HG02938 (cell line): ENCODE measurements around the gene NPHS2.

Experiments used
- ATAC-seq: cut with Tn5 transposase; IDR thresholded peaks from one replicate; pipeline ENCODE4 v1.9.1; 2021; ENCODE audit warnings: mild to moderate bottlenecking, moderate library complexity; ENCODE audit not compliant: unreplicated experiment

Gene NPHS2

DNA sequence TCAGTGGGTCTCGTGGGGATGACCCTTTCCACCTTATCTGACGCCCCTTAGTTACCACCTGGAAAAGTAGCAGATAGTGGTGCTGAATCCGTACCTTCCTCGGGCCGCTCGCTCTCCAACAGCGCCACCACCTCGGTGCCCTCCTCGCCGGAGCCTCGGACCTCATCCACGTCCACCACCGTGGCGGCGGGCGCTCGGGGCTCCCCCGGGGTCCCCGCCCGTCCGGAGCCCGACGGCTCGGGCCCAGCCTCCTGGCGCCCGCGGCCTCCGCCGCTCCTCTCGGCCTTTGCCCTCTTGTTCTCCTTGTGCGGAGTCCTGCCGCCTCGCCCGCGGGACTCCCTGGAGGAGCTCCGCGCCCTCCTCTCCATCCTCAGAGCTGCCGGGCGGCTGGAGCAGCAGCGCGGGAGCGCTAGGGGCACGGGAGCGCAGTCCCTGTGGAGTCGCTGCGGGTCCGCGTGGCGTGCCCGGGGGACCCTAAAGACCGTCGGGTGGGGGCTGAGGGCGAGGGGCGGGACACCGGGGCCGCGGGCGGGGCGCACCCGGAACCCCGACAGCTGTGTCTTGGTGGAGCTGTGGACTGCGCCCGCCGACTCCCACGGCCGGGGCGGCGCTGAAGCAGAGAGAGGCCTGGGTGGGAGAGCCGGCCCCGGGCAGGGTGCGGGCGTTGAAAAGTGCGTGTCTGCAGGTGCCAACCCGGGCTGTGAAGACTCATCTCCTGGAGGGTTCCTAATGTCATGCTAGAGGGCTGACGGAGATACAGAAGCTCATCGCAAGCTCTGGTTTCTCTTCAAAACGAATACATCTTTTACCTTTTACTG is at the start of gene NPHS2:
NPHS2 (minus strand) TSS at position 452 of the 818 bp plus-strand sequence; CDS start at position 368, 84 bp downstream.
- ATAC-seq: no peak

- no peak for ATAC-seq
Measured at GRCh38 chr1:179612361-179612760, 36.6 kb upstream of the NPHS2 start.

DNA sequence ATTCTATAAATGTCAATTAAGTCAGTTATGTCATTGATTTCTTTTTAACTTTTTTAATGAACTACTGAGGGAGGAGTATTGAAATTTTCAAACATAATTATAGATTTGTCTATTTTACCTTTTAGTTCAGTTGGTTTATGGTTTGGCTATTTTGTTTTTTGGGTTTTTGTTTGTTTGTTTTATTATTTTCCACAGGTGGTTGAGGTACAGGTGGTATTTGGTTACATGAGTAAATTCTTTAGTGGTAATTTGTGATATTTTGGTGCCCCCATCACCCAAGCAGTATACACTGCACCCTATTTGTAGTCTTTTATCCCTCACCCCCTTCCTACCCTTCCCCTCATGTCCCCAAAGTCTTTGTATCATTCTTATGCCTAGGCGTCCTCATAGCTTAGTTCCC is 25.3 kb upstream of the NPHS2 start:
- ATAC-seq: no peak

DNA sequence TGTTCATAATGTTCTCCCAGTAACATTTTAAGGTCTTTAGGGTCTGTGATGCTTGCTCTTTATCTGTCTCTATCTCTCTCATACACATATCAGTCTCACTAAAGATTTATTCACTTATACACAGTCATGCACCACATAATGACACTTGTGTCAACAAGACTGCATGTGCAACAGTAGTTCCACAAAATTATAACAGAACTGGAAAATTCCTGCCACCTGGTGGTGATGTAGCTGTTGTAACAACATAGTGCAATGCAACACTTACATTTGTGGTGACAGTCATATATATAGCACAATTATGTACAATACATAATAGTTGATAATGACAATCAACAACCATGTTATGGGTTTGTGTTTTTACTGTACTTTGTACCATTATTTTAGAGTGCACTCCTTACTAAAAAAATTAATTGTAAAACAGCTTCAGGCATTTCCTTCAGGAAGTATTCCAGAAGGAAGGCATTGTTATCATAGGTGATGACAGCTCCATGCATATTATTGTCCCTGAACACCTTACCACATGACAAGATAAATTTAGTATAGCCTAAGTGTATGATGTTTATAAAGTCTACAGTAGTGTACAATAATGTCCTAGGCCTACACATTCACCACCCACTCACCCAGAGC is 24.0 kb upstream of the NPHS2 start:
- no peak for ATAC-seq

GRCh38 chr1:179598631-179599030 is 22.9 kb upstream of the NPHS2 start:
- ATAC-seq: no peak

- ATAC-seq: no peak
Measured at GRCh38 chr1:179591592-179592580, 16.1 kb upstream of the NPHS2 start, which contains the start of gene TDRD5. Gene TDRD5 (plus strand): TSS chr1:179591832. CDS start chr1:179592616, 784 bp downstream.

DNA sequence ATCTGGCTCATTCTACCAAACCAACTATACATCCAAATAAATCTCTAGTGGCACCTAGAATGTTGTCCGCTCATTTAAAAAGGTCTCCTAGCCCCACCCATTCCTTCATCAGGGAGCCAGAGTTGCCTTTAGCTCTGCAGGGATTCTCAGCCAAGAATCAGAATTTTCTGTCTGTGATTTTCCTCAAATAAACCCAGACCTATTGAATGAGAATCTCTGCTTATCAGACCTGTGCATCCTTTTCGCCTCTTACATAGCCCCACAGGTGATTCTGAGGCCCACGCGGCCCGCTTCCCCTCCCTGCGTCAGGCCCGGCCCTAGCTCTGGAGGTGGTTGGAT is 15.5 kb upstream of the NPHS2 start:
- ATAC-seq: no peak

DNA sequence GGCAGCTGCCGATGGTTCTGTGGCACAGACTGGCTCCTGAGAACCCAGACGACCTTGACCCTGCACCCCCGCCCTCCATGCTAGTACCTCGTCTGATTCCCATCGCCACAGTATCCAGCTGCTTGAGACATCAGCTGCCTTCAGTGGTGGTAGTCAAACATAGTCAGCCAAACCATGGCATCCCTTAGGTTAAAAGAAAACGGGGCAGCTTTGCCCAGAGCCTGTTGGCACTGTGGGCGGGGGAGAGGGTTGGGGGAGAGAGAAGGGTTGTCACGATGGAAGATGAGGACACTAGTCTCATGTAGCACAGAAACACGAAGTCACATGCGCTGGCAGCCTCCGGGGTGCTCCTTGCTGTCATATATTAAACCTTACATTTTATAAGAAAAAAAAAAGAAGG is 14.9 kb upstream of the NPHS2 start:
- no peak for ATAC-seq

DNA sequence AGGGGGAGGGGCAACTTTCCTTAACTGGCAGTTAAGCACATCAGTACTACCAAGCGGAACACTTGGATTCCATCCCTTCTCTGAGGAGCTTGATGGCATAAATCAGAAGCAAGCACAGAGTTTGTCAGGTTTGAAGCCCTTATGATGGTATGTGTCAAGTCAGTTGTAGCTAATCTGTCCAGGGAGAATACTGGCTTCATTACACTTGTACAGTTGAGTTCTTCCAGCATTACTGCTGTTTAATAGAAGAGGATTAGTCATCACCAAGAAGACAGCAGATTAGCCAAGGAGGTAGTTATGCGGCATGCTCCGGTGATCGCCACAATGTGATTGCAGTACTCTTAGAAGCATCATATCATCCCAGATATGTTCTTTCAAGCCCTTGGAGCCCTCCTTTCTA is 13.8 kb upstream of the NPHS2 start:
- no peak for ATAC-seq

- ATAC-seq: no peak
Measured at GRCh38 chr1:179588425-179589024, 12.8 kb upstream of the NPHS2 start.

DNA sequence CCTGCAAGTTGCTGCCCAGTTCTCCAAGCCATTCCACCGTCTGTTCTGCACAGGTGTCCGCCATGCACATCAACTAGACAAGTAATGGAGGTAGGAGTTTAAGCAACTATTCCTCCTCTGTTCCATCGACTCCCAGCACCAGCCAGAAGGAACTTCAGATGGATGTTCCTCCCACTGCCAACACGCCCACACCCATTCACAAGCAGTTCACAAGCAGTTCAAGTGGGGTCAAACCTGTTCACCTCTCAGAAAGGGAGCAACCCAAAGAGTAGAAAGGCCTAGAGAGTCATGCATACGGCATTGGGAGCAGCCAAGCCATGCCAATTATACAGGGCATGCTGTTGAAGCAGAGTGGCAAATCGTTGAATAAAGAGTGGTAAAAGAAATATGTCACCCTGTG is 11.6 kb upstream of the NPHS2 start:
- ATAC-seq: no peak

- no peak for ATAC-seq
Measured at GRCh38 chr1:179586107-179586823, 10.5 kb upstream of the NPHS2 start.

DNA sequence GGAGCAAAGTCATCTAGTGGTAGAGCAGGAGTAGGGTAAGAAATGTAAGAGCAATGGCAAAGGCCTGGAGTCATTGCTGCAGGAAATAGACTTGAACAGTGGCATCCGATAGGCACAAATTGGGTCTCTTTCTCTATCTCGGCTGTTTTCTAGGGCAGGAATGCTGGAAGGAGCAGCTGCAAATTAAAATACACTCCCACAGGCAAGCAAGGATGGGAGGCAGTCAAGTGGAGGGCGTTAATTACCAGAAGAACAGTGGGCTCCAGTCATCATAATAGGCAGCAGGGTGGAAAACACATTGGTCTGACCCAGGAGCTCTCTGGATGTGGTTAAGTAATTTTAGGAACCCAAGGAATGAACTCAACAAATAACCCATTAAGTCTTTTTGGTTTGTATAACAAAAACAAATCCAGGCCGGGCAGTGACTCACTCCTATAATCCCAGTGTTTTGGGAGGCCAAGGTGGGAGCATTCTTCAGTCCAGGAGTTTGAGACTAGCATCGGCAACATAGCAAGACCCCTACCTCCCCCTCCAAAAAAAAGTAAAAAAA is 8.1 kb upstream of the NPHS2 start:
- ATAC-seq: no peak

DNA sequence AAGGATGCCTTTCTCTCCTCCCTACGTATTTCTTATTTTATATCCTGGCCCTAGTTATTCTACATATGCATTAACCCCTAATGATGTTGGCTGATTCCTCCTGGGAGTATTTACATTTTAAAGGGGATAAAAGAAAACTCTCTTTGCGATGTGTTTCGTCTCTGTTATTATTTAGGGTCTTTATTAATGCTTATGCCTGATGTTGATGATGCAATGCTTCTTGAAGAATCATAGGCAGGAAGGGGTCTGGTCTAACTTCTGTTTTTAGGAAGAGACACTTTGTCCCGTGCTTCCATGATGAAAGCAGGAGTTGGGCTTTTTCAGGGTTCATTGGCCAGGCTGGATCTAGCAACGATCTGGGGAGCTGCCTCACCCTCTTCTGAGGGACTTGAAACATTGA is 761 bp upstream of the NPHS2 start:
- ATAC-seq: no peak

DNA sequence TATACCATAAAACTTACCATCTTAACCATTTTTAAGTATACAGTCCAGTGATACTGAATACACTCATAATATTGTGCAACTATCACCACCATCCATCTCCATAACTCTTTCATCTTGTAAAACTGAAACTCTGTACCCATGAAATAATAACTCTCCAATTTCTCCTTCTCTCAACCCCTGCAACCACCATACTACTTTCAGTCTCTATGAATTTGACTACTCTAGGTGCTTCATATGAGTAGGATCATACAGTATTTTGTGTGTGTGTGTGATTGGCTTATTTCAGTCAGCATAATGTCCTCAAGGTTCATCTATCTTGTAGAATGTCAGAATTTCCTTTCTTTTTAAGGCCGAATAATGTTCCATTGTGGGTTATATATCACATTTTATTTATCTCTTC is 17.7 kb downstream of the NPHS2 start:
- ATAC-seq: no peak

DNA sequence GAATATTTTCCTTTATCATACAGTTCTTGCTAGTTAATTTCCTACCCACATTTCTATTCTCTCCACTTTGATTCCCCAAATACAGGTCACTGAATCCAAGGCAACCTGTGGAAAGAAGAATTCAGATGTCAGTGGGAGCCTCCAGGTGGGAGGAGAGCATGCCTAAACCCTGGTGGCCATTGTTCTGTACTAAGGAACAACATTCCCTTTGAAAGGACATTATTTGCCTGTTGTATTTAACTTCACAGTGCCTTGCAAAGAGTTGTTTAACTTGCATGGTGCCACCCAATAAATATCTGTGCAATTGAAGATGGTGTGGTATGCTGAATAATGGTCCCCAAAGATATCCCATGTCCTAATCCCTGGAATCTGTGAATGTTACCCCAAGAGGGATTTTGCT is 21.3 kb downstream of the NPHS2 start:
- ATAC-seq: no peak

DNA sequence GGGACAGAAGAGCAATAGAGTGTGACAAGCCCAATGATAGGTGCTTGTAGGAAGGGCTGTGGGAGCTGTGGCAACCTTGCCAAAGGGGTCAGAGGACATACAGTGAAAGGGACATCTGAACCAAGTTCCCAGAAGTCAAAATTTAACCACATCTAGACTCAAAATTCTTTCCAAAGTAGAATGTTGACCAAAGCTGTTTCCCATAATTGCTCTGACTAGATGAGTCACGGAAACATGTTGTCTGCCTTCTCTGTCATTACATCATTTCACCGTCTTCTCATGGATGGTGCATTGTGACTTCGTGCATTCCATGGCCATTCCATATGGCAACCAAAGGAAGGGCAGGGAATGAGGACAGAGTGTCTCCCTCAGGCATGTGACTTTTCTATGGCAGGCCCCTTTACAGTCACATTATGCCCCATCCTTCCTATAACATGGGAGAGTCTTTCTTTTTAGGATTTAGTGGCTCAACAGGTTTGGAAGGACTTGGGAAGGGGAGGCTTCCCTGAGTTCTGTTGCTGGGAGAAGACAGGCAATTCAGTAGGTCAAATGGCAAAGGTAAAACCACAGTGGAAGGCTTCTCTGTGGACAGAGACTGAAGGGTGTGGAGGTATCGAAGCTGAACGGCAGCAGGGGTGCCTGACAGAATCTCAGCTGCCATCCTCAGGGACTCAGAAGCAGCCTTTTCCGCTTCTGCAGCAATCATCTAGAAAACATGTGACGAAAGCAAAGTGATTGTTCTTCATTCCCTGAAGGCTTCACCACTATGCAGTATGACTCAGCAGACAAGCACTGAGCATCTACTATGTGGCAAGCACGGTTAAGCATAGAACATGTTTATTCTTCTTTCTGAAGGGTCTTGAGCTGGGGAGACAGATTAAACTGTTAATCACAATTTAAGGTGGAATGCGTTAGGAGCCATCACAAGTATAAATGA is 24.7 kb downstream of the NPHS2 start:
- no peak for ATAC-seq

GRCh38 chr1:179549368-179549700 is 26.4 kb downstream of the NPHS2 start:
- no peak for ATAC-seq
